Smooth muscle cell (in vitro differentiated cells): ENCODE results near the gene P4HB. TPM values are rescaled to one million over a fixed set of nuclear protein-coding genes. Genes with fewer than 3 reads are reported as not detected.
A peak's percentile ranks its signal among the peaks of the same experiment; 100 is the strongest.

Experiments
- DNase-seq: peaks from one replicate; lab custom pipeline; 2025; ENCODE audit not compliant: unreplicated experiment; lab: John Stamatoyannopoulos, UW
- H2AFZ ChIP-seq: fragments of 200-600 bp; sonication (generic); 2 replicates; pipeline ENCODE4 v1.6.0; 2016; ENCODE audit warnings: antibody characterized with exemption, low read depth, mild to moderate bottlenecking
- H3F3A ChIP-seq: fragments of 200-600 bp; sonication (generic); 2 replicates; pipeline ENCODE4 v1.6.0; 2017; ENCODE audit warnings: antibody characterized with exemption, low read depth
- H3K27ac ChIP-seq: fragments of 200-600 bp; sonication (generic); 2 replicates; pipeline ENCODE4 v1.5.1; 2016; ENCODE audit warnings: low read depth, mild to moderate bottlenecking
- H3K27me3 ChIP-seq: fragments of 200-600 bp; sonication (generic); 2 replicates; pipeline ENCODE4 v1.6.1; 2016; ENCODE audit warnings: low read depth, mild to moderate bottlenecking
- H3K36me3 ChIP-seq: fragments of 200-600 bp; sonication (generic); 2 replicates; pipeline ENCODE4 v1.5.1; 2016; ENCODE audit warnings: low read depth
- H3K4me1 ChIP-seq: fragments of 200-600 bp; sonication (generic); 2 replicates; pipeline ENCODE4 v1.5.1; 2016; ENCODE audit warnings: low read depth
- H3K4me2 ChIP-seq: fragments of 200-600 bp; sonication (generic); 2 replicates; pipeline ENCODE4 v1.6.0; 2016; ENCODE audit warnings: mild to moderate bottlenecking
- H3K4me3 ChIP-seq: fragments of 200-600 bp; sonication (generic); 2 replicates; pipeline ENCODE4 v1.5.1; 2016; ENCODE audit warnings: mild to moderate bottlenecking
- H3K79me2 ChIP-seq: fragments of 200-600 bp; sonication (generic); 2 replicates; pipeline ENCODE4 v1.6.0; 2016; ENCODE audit warnings: low read depth, mild to moderate bottlenecking
- H3K9ac ChIP-seq: fragments of 200-600 bp; sonication (generic); 2 replicates; pipeline ENCODE4 v1.6.0; 2016; ENCODE audit warnings: low read depth
- H3K9me3 ChIP-seq: fragments of 200-600 bp; sonication (generic); replicated peaks from 2 replicates; pipeline ENCODE4 v1.5.1; 2016; ENCODE audit warnings: low read depth
- H4K20me1 ChIP-seq: fragments of 200-600 bp; sonication (generic); 2 replicates; pipeline ENCODE4 v1.6.0; 2016; ENCODE audit warnings: low read depth
- CTCF ChIP-seq: fragments of 200-600 bp; sonication (generic); IDR thresholded peaks from 2 replicates; pipeline ENCODE4 v1.5.1; 2017; ENCODE audit warnings: borderline replicate concordance, mild to moderate bottlenecking, antibody characterized with exemption; ENCODE audit not compliant: insufficient read depth, poor library complexity, severe bottlenecking
- WGBS: methylation state at CpG from one replicate; pipeline ENCODE4 v1.1.7; 2016; ENCODE audit warnings: low lambda C conversion rate; 5-methylcytosine and 5-hydroxymethylcytosine counted together
- polyA plus RNA-seq: library from polyadenylated mRNA; unstranded; fragments of >200 nt; fragmentation: Nextera tagmentation; extraction: Ambion mirVana; gene quantifications from 2 replicates; pipeline ENCODE4 v1.2.1, GENCODE V29; 2016
- total RNA-seq: library from RNA; depleted of rRNA; stranded (reverse); fragments of >200 nt; gene quantifications from 2 replicates; pipeline ENCODE4 v1.2.3, GENCODE V29; 2014

P4HB gene
- total and polyA plus RNA-seq, 2 experiments from 2014 or later, result 1,526 to 1,593 TPM

- H3K79me2 ChIP-seq, result no peaks in the 10 kb centered on the region
- TF ChIP-seq CTCF, result no peak
- peaks cover 3% of the 10 kb centered on the region for H3K4me1 ChIP-seq
- no peaks in the 10 kb centered on the region for H4K20me1 ChIP-seq
- no peaks in the 10 kb centered on the region for H3K9me3 ChIP-seq
- H2AFZ ChIP-seq, result no peak overlapping the region
- 32% methylated on average over 38 of the region's 65 CpGs for WGBS
- no peaks in the 10 kb centered on the region for H3K36me3 ChIP-seq
- H3K9ac ChIP-seq, result no peak overlapping the region
- H3K27ac ChIP-seq, result no peak overlapping the region
- no peak overlapping the region for H3K4me3 ChIP-seq
- no peak for DNase-seq
- peak overlapping the region; percentile 67 for H3K4me2 ChIP-seq
- H3K27me3 ChIP-seq, result peaks cover 80% of the 10 kb centered on the region
- no peaks in the 10 kb centered on the region for H3F3A ChIP-seq
These were observed 55.6 kb downstream of the P4HB start for GRCh38 chr17:81804559-81805399.

- Histone ChIP-seq H3F3A (no peaks in the 10 kb centered on the region), H3K4me2 (peak within 1 kb of the TSS; percentile 67), H3K4me1 (peaks cover 3% of the 10 kb centered on the region), H2AFZ (no peak within 1 kb of the TSS), H3K27me3 (peaks cover 80% of the 10 kb centered on the region), H3K79me2 (no peaks in the 10 kb centered on the region), H3K9me3 (no peaks in the 10 kb centered on the region), H3K36me3 (no peaks in the 10 kb centered on the region), H3K4me3 (peak within 1 kb of the TSS; percentile 26), H4K20me1 (no peaks in the 10 kb centered on the region), H3K9ac (no peak within 1 kb of the TSS), H3K27ac (no peak within 1 kb of the TSS)
- no peak for TF ChIP-seq CTCF
- WGBS, result 10% methylated on average over 26 of the region's 110 CpGs
- no peak for DNase-seq
These were observed 56.4 kb downstream of the P4HB start, which contains the start of gene GCGR for GRCh38 chr17:81803728-81804558. GCGR (plus strand) TSS chr17:81804150; CDS start chr17:81809019, 4,869 bp downstream.

GRCh38 chr17:81802856-81803643 is 57.3 kb downstream of the P4HB start:
- H4K20me1 ChIP-seq, result no peaks in the 10 kb centered on the region
- H3K9ac ChIP-seq, result no peak overlapping the region
- TF ChIP-seq CTCF, result no peak
- no peaks in the 10 kb centered on the region for H3K79me2 ChIP-seq
- WGBS, result 47% methylated on average over 24 of the region's 26 CpGs
- H3K27me3 ChIP-seq, result peaks cover 78% of the 10 kb centered on the region
- H3K4me2 ChIP-seq, result no peak overlapping the region
- H3K4me3 ChIP-seq, result no peak overlapping the region
- H3K27ac ChIP-seq, result no peak overlapping the region
- no peaks in the 10 kb centered on the region for H3K9me3 ChIP-seq
- no peak overlapping the region for H2AFZ ChIP-seq
- no peak for DNase-seq
- H3F3A ChIP-seq, result no peaks in the 10 kb centered on the region
- H3K36me3 ChIP-seq, result no peaks in the 10 kb centered on the region
- peaks cover 3% of the 10 kb centered on the region for H3K4me1 ChIP-seq
